GM23248 (cell line): ENCODE results near the gene PYCR2.
"Not testable (repeated sequence)": the region's sequence is repeated elsewhere in the genome, so short reads cannot be mapped to it uniquely, and the experiment has no call there.

Experiments
- EZH2 ChIP-seq: fragments of 200-600 bp; sonication (generic); IDR thresholded peaks from 2 replicates; pipeline ENCODE4 v1.6.1; 2018; ENCODE audit warnings: antibody characterized with exemption, mild to moderate bottlenecking; ENCODE audit not compliant: insufficient read depth, poor library complexity, severe bottlenecking
- EZH2phosphoT487 ChIP-seq: fragments of 200-600 bp; sonication (generic); IDR thresholded peaks from 2 replicates; pipeline ENCODE4 v1.6.1; 2018; ENCODE audit warnings: antibody characterized with exemption, moderate library complexity, mild to moderate bottlenecking, low read depth; ENCODE audit not compliant: insufficient read depth

- TF ChIP-seq EZH2phosphoT487, EZH2: not testable (repeated sequence)
Observed at GRCh38 chr1:225939097-225939938, 15.3 kb upstream of the PYCR2 start.
